Left lung (tissue), 10 donors: Measurements from ENCODE around the gene PRKCG. TPM values are rescaled to one million over a fixed set of nuclear protein-coding genes. Genes with fewer than 3 reads are reported as not detected.
"Not testable (repeated sequence)": the region's sequence is repeated elsewhere in the genome, so short reads cannot be mapped to it uniquely, and the experiment has no call there.

ENCODE experiments used
- ATAC-seq: fragments of 200-7000 bp; cut with Tn5 transposase; one replicate; pipeline ENCODE4 v1.9.1; 2020; ENCODE audit warnings: moderate library complexity
- DNase-seq, 4 donors: peaks; one replicate each; pipeline ENCODE4 v3.0.0-alpha.2; 2013 to 2020
- H3K27ac ChIP-seq, 2 donors: fragments of 200-600 bp; sonication (generic) in 1 of 2; one replicate each; pipeline versions ENCODE4 v1.5.0 to v1.8.0; 2020 to 2021
- H3K27me3 ChIP-seq, 2 donors: fragments of 200-600 bp; sonication (generic) in 1 of 2; one replicate each; pipeline versions ENCODE4 v1.5.0 to v1.8.0; 2020 to 2021
- H3K36me3 ChIP-seq, 2 donors: fragments of 200-600 bp; sonication (generic) in 1 of 2; one replicate each; pipeline versions ENCODE4 v1.5.0 to v1.8.0; 2020 to 2021
- H3K4me1 ChIP-seq, 2 donors: fragments of 200-600 bp; one replicate each; pipeline ENCODE4 v1.8.0; 2021
- H3K4me3 ChIP-seq, 2 donors: fragments of 200-600 bp; sonication (generic) in 1 of 2; one replicate each; pipeline versions ENCODE4 v1.5.0 to v1.8.0; 2020 to 2021; ENCODE audit warnings: mild to moderate bottlenecking in 1 of 2
- H3K9me3 ChIP-seq, 2 donors: fragments of 200-600 bp; sonication (generic) in 1 of 2; one replicate each; pipeline versions ENCODE4 v1.5.0 to v1.8.0; 2020 to 2021
- intact Hi-C, 2 donors: fragments of 100-400 bp; cut with DNase I; formaldehyde crosslinking; loops; one replicate each; pipeline versions ENCODE4 v1.11.2 to v1.14.2; 2022
- polyA plus RNA-seq, 6 donors: library from polyadenylated mRNA; unstranded; fragments of 120-200 nt; gene quantifications; one replicate each; pipeline ENCODE4 v1.2.1, GENCODE V29; 2013; ENCODE audit not compliant: insufficient read length in 6 of 6
- total RNA-seq, 2 donors: library from RNA; stranded (reverse); fragmentation: NEBNext Ultra II Directional; extraction: Animal tissue kit (Norgen Biotek cat#: 25700); gene quantifications; one replicate each; pipeline ENCODE4 v1.2.1, GENCODE V29; 2021
- TF ChIP-seq, protein P1 (sequence below), 2 donors: fragments of 200-600 bp; sonication (generic) in 1 of 2; IDR thresholded peaks; one replicate each; pipeline versions ENCODE4 v1.5.0 to v1.8.0; 2021; ENCODE audit warnings: antibody characterized with exemption in 2 of 2
- donor health status: DM: no; HTN: yes; CAD: no.
- donor health status: DM: no; HTN: no; CAD: no.

PRKCG gene
- total and polyA plus RNA-seq, 8 donors: 0.10 to 0.78 (median 0.18) TPM; not detected in 3

DNA sequence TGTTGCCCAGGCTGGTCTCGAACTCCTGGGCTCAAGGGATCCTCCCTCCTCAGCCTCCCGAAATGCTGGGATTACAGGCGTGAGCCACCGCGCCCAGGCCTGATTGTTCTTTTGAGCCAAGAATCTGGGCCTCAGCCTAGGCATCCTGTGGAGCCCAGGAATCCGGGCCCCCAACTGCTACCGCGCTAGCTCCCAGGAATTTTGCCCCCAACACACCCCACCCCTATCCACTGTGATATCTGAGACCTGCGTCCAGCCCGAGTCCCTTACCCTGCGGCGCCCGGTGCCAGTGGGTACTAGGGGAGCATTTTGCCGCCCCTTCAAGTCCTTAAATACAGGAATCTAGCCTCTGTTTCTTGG, 15.2 kb upstream of the PRKCG start:
- Histone ChIP-seq H3K4me1 (peaks cover 3 to 47% of the 10 kb centered on the region in 2 donors), H3K4me3 (peak overlapping the region; percentile 71 to 83), H3K27me3 (no peaks in the 10 kb centered on the region), H3K27ac (peak overlapping the region; percentile 89 to 95), H3K36me3 (no peaks in the 10 kb centered on the region), H3K9me3 (no peaks in the 10 kb centered on the region)
- ATAC-seq: no peak
- intact Hi-C loops: no loop called here
- TF ChIP-seq, protein P1, sequence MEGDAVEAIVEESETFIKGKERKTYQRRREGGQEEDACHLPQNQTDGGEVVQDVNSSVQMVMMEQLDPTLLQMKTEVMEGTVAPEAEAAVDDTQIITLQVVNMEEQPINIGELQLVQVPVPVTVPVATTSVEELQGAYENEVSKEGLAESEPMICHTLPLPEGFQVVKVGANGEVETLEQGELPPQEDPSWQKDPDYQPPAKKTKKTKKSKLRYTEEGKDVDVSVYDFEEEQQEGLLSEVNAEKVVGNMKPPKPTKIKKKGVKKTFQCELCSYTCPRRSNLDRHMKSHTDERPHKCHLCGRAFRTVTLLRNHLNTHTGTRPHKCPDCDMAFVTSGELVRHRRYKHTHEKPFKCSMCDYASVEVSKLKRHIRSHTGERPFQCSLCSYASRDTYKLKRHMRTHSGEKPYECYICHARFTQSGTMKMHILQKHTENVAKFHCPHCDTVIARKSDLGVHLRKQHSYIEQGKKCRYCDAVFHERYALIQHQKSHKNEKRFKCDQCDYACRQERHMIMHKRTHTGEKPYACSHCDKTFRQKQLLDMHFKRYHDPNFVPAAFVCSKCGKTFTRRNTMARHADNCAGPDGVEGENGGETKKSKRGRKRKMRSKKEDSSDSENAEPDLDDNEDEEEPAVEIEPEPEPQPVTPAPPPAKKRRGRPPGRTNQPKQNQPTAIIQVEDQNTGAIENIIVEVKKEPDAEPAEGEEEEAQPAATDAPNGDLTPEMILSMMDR (IDR thresholded peaks at IDR 0.05): no peak
- no peak for DNase-seq

DNA sequence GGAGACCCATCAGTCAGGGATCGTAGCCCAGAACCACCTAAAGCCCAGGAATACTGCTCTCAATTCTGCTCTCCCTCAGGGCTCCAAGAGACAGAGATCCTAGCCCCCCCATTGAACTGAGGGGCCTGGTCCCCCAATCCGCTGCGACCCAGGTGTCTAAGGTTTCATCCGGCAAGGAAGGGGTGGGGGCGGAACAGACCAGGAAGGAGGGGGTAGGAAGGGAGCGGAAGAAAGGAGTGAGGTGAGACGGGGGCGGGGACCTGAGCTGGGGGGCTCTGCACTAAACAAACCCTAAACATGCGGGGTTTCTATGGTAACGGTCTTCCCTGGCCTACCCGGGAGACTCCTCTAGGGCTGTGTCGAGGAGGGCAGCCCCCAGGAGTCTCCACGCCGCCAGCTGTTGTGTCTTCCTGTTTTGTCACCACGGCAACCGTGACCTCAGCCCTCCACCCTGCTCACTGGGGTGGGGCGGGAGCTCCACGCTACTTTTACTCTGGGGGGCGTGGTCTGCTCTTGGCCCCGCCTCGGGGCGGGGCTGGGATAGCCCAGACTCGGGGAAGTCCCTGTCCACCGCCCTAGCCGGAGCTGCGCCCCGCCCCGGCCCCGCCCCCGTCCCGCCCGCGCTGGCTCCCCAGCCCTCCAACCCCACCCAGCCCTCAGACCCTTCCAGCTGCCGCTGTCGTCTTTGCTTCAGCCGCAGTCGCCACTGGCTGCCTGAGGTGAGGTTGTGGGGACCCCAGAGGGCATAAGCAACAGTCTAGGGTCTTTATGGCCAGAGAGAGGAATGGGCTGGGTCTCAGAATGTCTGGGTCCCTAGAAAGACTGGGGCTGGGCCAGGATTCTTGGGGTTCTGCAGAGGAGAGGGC, 14.5 kb upstream of the PRKCG start, which contains the start of gene MYADM:
Gene MYADM, plus strand, starts transcription at position 659 of the 866 bp plus-strand sequence. CDS start 5,647 bp downstream, outside the sequence.
- Histone ChIP-seq H3K4me1 (peaks cover 3 to 53% of the 10 kb centered on the region in 2 donors), H3K27me3 (no peaks in the 10 kb centered on the region), H3K9me3 (no peaks in the 10 kb centered on the region), H3K4me3 (peak within 1 kb of the TSS; percentile 71 to 83), H3K36me3 (no peaks in the 10 kb centered on the region), H3K27ac (peak within 1 kb of the TSS; percentile 89 to 95)
- TF ChIP-seq, protein P1 (IDR thresholded peaks at IDR 0.05): no peak
- DNase-seq (peak; percentile 99 to 100 (median 99)), ATAC-seq (peak; percentile 86)
- intact Hi-C loops: no loop called here

DNA sequence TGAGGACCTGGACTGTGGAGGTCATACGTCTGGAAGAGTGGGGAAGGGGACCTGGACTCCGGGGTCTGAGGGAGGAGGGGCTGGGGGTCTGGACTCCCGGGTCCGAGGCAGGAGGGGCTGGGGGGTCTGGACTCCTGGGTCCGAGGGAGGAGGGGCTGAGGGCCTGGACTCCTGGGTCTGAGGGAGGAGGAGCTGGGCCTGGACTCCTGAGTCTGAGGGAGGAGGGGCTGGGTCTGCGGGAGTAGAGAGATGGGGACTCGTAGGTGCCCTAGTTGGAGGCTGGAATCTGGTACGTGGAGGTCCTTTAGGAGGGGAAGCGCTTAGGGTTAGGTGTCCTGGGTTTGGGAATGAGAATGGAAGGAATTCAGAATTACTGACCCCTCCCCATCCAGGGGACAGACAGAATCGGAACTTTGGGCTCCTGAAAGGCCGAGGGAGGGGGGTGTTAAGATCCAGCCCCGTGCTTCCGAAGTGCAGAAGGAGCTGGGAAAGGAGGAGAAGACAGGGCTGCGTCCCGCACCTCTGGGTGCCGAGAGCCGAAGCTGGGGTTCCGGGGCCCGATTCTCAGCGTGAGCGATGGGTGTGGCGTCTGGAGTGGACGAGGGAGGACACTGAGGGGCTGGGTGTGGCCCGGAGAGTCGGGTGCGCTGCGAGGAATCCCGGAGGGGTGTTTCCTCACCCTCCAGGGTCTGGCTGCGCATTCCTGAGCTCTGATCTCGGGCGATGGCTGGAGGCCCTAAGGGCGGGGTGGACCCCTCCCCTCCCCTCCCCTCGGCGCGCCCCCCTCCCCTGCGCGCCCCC, 13.7 kb upstream of the PRKCG start:
- intact Hi-C loops: no loop called here
- Histone ChIP-seq H3K4me1 (peaks cover 3 to 61% of the 10 kb centered on the region in 2 donors), H3K27me3 (no peaks in the 10 kb centered on the region), H3K9me3 (no peaks in the 10 kb centered on the region), H3K36me3 (peaks cover 0 to 5% of the 10 kb centered on the region in 2 donors), H3K4me3 (peak overlapping the region; percentile 71 to 83), H3K27ac (peak overlapping the region; percentile 89 to 95)
- DNase-seq (peak; percentile 61 to 92 (median 68)), ATAC-seq (peak; percentile 25)
- TF ChIP-seq, protein P1 (IDR thresholded peaks at IDR 0.05): no peak

DNA sequence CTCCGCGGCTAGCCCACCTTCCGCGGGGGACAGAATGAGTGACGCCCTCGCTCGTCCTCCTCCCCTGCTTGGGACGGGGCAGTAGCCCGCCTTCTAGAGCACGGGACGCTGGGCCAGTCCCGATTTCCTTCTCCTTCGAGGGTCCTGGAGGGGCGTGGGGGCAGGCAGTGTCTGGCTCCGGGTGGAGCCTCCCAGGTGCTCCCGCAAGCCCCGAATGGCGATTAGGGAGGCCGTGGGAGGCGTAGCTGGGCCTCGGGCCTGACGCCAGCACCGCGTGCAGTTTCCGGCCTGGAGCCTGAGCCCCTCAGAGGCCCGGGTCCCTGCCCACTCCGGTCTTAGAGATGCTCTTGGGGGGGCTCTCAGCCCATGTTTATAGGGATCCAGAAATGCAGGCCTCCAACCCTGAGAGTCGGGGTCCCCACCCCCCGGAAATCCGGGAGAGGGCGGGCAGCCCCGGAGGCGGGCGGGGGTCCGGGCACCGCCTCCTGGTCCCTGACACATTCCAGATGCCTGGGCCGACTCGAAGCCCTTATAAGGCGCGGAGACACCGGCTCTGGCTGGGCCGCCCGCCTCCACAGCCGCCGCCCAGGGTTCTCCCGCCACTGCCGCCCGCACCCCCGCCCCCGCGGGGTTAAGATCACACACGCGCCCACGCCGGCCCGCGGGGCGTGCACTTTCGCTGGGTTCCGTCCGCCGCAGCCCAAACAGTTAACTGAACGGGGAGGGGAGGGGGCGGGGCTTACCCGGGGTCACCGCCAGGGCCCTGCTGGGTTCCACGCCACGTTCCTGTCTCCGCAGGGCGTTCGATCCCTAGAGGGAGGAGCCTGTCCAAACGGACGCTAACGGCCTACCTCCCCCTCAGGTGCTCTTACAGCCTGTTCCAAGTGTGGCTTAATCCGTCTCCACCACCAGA, 12.8 kb upstream of the PRKCG start:
- peaks cover 0 to 13% of the 10 kb centered on the region in 2 donors for H3K36me3 ChIP-seq
- intact Hi-C loops: no loop called here
- H3K4me1 ChIP-seq: peaks cover 3 to 70% of the 10 kb centered on the region in 2 donors
- peak overlapping the region; percentile 71 to 83 for H3K4me3 ChIP-seq
- H3K9me3 ChIP-seq: no peaks in the 10 kb centered on the region
- TF ChIP-seq, protein P1 (IDR thresholded peaks at IDR 0.05): peak in 1 of 2 donors; percentile 58
- peak overlapping the region; percentile 89 to 95 for H3K27ac ChIP-seq
- ATAC-seq (peak; percentile 59), DNase-seq (peak; percentile 91 to 97 (median 94))
- no peaks in the 10 kb centered on the region for H3K27me3 ChIP-seq

DNA sequence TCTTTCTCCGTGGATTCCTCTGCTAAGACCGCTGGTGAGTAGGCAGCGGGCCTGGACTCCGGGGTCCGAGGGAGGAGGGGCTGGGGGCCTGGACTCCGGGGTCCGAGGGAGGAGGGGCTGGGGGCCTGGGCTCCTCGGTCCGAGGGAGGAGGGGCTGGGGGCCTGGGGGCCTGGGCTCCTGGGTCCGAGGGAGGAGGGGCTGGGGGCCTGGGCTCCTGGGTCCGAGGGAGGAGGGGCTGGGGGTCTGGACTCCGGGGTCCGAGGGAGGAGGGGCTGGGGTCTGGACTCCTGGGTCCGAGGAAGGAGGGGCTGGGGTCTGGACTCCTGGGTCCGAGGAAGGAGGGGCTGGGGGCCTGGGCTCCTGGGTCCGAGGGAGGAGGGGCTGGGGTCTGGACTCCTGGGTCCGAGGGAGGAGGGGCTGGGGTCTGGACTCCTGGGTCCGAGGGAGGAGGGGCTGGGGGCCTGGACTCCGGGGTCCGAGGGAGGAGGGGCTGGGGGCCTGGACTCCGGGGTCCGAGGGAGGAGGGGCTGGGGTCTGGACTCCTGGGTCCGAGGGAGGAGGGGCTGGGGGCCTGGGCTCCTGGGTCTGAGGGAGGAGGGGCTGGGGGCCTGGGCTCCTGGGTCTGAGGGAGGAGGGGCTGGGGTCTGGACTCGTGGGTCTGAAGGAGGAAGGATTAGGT, 12.1 kb upstream of the PRKCG start:
- ATAC-seq, H3K27me3 ChIP-seq, DNase-seq, H3K9me3 ChIP-seq, intact Hi-C loops: not testable (repeated sequence)
- Histone ChIP-seq H3K27ac (peak overlapping the region; percentile 89 to 95), H3K36me3 (peaks cover 0 to 21% of the 10 kb centered on the region in 2 donors), H3K4me1 (peaks cover 3 to 74% of the 10 kb centered on the region in 2 donors), H3K4me3 (peak overlapping the region; percentile 71 to 83)
